Mesodermal cell (in vitro differentiated cells): ENCODE data around the gene MRPL2.
A peak's percentile ranks its signal among the peaks of the same experiment; 100 is the strongest.

Source experiments
- H3K27ac ChIP-seq: 2 replicates; pipeline ENCODE4 v1.7.0; 2013; ENCODE audit warnings: mild to moderate bottlenecking, low read depth, low read length, moderate library complexity; ENCODE audit not compliant: severe bottlenecking
- H3K36me3 ChIP-seq: 2 replicates; pipeline ENCODE4 v1.7.1; 2013; ENCODE audit warnings: mild to moderate bottlenecking, low read length, moderate library complexity; ENCODE audit not compliant: control insufficient read depth, insufficient read depth
- H3K4me1 ChIP-seq: one replicate; pipeline ENCODE4 v1.7.1; 2013; ENCODE audit warnings: mild to moderate bottlenecking, low read length; ENCODE audit not compliant: insufficient read depth, control insufficient read depth, poor library complexity, severe bottlenecking
- H3K4me3 ChIP-seq: 2 replicates; pipeline ENCODE4 v1.7.0; 2013; ENCODE audit warnings: low read length, control low read depth, mild to moderate bottlenecking; ENCODE audit not compliant: insufficient read depth, poor library complexity, severe bottlenecking; ENCODE audit errors: extremely low read depth
- H3K9me3 ChIP-seq: 2 replicates; pipeline ENCODE4 v1.7.1; 2013; ENCODE audit warnings: mild to moderate bottlenecking, low read length, moderate library complexity; ENCODE audit not compliant: control insufficient read depth
- WGBS, 2 experiments: methylation state at CpG; one replicate each; pipeline ENCODE4 v1.1.5; 2013; ENCODE audit warnings: missing lambda C conversion rate in 2 of 2; ENCODE audit not compliant: insufficient coverage in 2 of 2; 5-methylcytosine and 5-hydroxymethylcytosine counted together

MRPL2 gene

DNA sequence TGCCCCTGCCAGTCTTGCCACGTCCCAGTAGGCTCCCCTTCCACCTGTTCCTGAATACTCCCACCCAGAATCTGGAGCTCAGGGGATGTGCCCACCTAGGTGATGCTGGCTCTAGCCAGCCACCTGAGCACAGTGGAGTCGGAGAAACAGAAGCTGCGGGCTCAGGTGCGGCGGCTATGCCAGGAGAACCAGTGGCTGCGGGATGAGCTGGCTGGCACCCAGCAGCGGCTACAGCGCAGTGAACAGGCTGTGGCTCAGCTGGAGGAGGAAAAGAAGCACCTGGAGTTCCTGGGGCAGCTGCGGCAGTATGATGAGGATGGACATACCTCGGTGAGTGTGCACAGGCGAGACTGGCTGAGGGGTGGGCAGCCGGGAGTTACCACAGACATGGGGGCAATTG, 3.6 kb upstream of the MRPL2 start:
- no peaks in the 10 kb centered on the region for H3K9me3 ChIP-seq
- H3K4me3 ChIP-seq = no peak overlapping the region
- whole genome bisulfite sequencing, 2 experiments = 92 to 94% methylated on average over 9 to 11 of the region's 12 CpGs
- no peak overlapping the region for H3K27ac ChIP-seq
- peaks cover 29% of the 10 kb centered on the region for H3K36me3 ChIP-seq
- peaks cover 16% of the 10 kb centered on the region for H3K4me1 ChIP-seq

DNA sequence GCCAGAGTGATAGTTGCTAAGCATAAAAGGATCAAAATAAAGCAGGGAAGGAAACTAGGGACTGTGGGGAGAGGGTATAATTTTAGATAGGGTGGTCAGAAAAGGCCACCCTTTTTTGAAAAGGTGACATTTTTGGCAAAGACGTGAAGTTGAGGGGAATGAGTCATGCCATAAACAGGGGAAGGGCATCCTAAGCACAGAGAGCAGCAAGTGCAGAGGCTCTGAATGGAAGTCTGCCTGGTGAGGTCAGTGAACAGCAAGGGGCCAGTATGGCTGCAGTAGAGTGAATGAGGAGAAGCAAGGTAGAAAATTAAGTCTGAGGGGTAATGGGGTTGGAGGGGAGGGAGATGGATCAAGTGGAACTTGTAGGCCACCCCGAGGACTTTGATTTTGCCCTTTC, 2.6 kb upstream of the MRPL2 start:
- no peak overlapping the region for H3K4me3 ChIP-seq
- 77 to 90% methylated on average over 2 of the region's 2 CpGs for WGBS, 2 experiments
- H3K36me3 ChIP-seq = peaks cover 34% of the 10 kb centered on the region
- no peaks in the 10 kb centered on the region for H3K9me3 ChIP-seq
- no peak overlapping the region for H3K27ac ChIP-seq
- H3K4me1 ChIP-seq = peaks cover 17% of the 10 kb centered on the region

DNA sequence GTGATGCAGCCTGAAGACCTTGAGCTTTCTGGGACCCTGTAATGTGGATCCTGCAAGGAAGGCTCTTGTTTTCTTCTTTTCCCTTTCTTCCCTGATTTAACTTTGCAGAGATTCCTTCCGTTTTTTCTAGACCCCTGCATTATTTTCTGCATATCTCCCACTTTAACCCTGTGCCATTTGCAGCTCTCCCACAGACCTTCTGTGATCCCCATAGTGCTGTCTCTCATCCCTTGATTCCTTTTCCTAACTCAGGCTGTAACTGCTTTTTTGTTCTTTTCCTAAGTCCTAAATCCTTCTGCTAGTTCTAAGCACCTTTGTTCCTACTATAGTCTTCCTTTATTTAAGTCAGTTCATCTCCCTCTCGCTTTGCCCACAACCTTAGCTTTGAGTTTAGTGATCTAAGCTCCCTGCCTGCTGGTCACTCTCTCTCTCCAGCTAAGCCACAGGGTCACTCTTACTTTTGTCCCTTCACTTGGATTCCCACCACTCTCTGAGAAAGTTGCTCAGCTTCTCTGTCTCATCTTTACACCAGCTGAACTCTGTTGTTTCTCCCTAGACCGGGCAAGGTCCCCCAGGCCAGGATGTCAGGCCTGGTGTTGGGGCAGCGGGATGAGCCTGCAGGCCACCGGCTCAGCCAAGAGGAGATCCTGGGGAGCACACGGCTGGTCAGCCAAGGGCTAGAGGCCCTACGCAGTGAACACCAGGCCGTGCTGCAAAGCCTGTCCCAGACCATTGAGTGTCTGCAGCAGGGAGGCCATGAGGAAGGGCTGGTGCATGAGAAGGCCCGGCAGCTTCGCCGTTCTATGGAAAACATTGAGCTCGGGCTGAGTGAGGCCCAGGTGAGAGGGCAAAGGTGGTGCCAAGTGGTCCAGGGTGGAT, 1.8 kb upstream of the MRPL2 start:
- Histone ChIP-seq H3K27ac (no peak overlapping the region), H3K9me3 (no peaks in the 10 kb centered on the region), H3K36me3 (peaks cover 33% of the 10 kb centered on the region), H3K4me1 (peaks cover 17% of the 10 kb centered on the region), H3K4me3 (no peak overlapping the region)
- WGBS, 2 experiments = 87 to 93% methylated on average over 12 of the region's 12 CpGs

DNA sequence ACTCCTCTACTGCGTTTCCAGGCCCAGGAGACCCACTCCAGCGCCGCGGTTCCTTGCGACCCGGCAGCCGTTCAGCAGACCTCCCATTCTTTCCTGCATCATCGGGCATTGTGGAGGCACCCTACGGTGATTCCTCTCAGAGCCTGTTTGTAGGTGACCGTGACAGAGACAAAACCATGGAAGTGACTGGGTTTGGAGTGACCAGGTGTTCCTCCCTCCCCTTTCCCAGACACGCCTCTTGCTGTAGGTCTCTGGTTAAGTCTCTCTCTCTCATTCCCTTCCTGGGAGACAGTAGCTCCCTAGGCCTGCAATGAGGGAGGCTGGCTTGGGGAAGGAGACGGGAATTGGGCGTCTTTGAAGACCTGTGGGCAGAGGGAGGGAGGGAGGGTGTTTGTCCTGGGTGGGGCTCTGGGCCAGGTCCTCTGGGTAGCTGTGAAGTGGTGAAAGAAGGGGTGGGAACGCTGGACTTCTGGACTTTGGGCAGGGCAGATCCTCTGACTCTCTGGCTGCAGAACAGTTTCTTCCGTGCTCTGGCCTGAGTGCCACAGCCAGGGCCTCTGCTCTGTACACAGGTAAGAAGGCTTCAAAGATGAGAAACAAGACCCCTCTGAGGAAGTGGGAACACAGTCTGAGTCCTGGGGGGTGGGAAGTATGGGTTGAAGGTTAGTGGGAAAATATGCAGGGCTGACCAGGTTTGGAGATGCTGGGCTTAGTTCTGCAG, 960 bp upstream of the MRPL2 start:
- H3K9me3 ChIP-seq = no peaks in the 10 kb centered on the region
- H3K36me3 ChIP-seq = peaks cover 36% of the 10 kb centered on the region
- H3K4me3 ChIP-seq = peak overlapping the region; percentile 65
- peaks cover 17% of the 10 kb centered on the region for H3K4me1 ChIP-seq
- 11 to 13% methylated on average over 11 to 14 of the region's 15 CpGs for WGBS, 2 experiments
- peak overlapping the region; percentile 79 for H3K27ac ChIP-seq

DNA sequence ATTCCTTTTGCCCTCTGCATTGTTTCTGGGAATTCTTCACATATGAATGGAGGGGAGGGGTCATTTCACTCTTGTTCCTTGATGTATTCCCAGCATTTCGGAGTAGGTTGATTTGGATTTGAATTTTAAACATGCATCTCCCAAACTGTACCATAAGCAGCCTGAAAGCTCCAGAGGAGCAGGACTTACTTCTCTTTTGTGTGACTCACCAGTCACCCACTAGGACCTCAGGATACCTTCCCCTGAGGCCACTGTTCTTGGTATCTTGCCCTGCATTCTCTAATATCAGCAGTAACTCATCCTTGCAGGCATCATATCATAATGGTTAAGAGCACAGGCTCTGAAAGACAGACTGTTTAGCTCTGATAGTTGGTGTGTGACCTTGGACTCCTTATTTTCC, 703 bp downstream of the MRPL2 start:
- Histone ChIP-seq H3K4me3 (peak overlapping the region; percentile 65), H3K27ac (no peak overlapping the region), H3K36me3 (peaks cover 43% of the 10 kb centered on the region), H3K4me1 (peaks cover 17% of the 10 kb centered on the region), H3K9me3 (no peaks in the 10 kb centered on the region)
- no CpG with 5 or more reads among the region's 1 CpG for WGBS, 2 experiments

DNA sequence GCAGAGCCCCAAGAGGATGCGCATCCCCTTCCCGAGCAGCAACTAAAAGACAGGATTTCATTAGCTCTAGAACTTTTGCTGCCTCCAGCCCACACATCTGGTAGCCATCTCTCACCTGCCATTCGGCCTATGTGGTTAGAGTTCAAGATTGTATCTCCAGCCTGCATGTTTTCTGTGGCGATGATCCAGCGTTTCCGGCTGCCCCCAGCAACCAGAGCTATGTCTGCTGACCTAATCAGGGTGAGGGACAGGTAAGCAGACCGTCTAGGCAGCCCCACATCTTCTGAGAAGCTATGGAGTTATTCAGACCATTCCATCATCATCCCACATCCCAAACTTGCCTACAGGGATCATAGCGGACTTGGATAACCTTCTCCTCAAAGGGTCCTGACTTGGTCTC, 3.3 kb downstream of the MRPL2 start:
- peaks cover 30% of the 10 kb centered on the region for H3K4me1 ChIP-seq
- no peak overlapping the region for H3K27ac ChIP-seq
- no peaks in the 10 kb centered on the region for H3K9me3 ChIP-seq
- H3K36me3 ChIP-seq = peaks cover 50% of the 10 kb centered on the region
- no peak overlapping the region for H3K4me3 ChIP-seq
- 92 to 95% methylated on average over 7 to 8 of the region's 8 CpGs for WGBS, 2 experiments

DNA sequence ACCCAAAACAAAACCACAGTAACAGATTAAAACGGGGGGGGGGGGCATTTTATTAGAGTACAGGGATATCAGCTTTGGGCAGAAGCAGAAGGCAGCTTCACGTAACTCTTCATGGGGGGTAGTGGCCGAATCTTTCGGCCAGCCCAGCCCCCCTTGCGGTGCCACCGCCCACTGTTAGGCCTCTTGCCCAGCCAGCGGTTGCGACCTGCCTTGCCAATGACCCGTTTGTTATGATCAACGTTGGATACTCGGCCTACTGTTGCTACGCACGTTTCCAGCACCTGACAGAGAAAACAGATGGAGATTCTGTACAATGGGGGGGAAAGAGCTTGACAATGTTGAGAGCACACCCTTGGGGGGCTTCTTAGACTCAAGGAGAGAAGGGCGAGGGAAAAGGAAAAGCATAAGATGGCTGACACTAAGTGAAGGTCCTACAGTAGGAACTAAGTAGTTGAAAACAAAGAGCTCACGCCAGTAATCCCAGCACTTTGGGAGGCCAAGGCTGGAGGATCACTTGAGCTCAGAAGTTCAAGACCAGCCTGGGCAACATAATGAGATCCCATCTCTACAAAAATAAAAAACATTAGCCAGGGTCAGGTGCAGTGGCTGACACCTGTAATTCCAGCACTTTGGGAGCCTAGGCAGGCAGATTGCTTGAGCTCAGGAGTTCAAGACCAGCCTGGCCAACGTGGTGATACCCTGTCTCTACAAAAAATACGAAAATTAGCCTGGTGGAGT, 4.9 kb downstream of the MRPL2 start:
- Histone ChIP-seq H3K36me3 (peaks cover 66% of the 10 kb centered on the region), H3K9me3 (no peaks in the 10 kb centered on the region), H3K27ac (peak overlapping the region; percentile 92), H3K4me1 (peaks cover 30% of the 10 kb centered on the region), H3K4me3 (peak overlapping the region; percentile 89)
- 86 to 92% methylated on average over 16 of the region's 17 CpGs for WGBS, 2 experiments

DNA sequence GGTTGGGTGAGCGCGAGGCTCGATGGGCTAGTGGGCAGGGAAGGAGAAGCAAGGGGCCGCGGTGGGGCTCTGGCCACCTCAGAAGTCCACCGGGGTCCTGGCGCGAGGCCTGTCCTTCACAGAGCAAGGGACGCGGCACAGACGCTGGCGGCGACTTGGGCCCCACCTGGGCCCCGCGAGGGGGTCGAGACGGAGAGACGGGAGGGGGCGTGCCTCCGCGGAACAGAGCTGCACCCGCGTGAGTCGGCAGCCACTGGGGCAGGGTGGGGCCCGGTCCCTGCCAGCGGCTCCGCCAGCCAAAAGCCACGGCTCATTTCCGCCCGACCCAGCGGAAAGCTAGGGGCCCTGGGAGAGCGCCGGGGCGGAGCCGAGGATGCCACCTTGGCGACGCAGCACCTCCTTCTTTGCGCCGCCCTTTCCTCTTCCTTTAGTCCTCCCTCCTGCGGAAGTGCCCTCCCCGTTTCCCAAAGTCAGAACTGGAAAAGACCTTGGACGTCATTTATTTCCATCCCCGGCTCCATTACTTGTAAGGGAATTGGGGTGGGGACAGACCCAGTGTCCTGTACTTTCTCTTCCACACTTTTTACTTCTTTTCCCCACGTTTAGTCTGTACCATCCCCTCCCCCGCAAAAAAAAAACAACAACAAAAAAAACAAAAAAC, 5.6 kb downstream of the MRPL2 start, which contains the start of gene CUL7:
CUL7 (minus strand) TSS at position 307 of the 661 bp plus-strand sequence. CDS start 1,063 bp downstream, outside the sequence.
- Histone ChIP-seq H3K4me3 (peak within 1 kb of the TSS; percentile 89), H3K4me1 (peaks cover 30% of the 10 kb centered on the region), H3K9me3 (no peaks in the 10 kb centered on the region), H3K27ac (peak within 1 kb of the TSS; percentile 92), H3K36me3 (peaks cover 72% of the 10 kb centered on the region)
- 0% methylated on average over 26 to 39 of the region's 45 CpGs for WGBS, 2 experiments

DNA sequence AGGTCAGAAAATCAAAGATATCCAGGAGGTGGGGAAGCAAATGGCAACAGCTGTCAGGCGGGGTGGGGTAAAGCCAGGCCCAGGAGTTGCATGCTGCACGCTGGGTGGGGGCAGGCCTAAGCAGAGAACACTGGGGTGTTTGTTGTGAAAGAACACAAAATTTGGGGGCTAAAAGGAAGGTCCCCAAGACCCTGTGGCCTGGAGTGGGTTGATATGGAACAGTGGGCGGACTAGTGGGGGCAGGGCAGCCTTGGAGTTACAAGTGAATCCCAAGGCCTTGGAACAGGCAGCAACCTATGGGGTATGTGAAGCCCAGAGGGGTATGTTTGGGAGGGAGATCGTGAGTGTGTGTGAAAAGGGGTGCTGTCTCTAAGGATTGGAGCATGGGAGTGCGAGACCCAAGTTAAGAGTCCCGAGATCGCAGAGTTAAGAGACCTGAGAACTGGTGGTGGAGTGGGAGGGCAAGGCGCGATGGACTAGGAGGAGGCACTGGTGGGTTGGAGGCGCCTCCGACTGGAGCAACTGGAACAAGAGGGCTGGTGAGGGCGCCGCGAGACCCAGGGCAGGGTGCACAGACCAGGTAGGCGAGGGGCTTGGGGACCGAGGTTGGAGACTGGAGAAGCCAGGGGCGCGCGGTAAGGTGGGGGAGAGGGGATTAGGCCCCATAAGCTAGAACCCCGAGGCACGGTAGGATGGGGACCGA, 6.2 kb downstream of the MRPL2 start:
- Histone ChIP-seq H3K4me1 (peaks cover 24% of the 10 kb centered on the region), H3K27ac (peak overlapping the region; percentile 92), H3K36me3 (peaks cover 75% of the 10 kb centered on the region), H3K9me3 (no peaks in the 10 kb centered on the region), H3K4me3 (peak overlapping the region; percentile 89)
- 20 to 22% methylated on average over 20 to 22 of the region's 22 CpGs for WGBS, 2 experiments
